OCI-LY7 (cell line): ENCODE measurements around the gene CDYL. TPM values are rescaled to one million over a fixed set of nuclear protein-coding genes. Genes with fewer than 3 reads are reported as not detected.

Experiments used
- BruUV-seq: library from RNA; stranded (reverse); fragments of 400-500 nt; replicated peaks from 2 replicates; lab custom pipeline; 2021; lab: Mats Ljungman, UMichigan
- CTCF ChIA-PET: fragments of 300-600 bp; sonication (Branson Sonifier 250); formaldehyde crosslinking; loops from one replicate; lab custom pipeline; 2022; ENCODE audit warnings: antibody characterized with exemption; ENCODE audit not compliant: unreplicated experiment; lab: Charles Lee
- POLR2A ChIA-PET: fragments of 300-600 bp; sonication (Branson Sonifier 250); formaldehyde crosslinking; loops from one replicate; lab custom pipeline; 2022; ENCODE audit warnings: antibody characterized with exemption; lab: Charles Lee
- DNase-seq: peaks from one replicate; pipeline ENCODE4 v3.0.0-alpha.2; 2015; ENCODE audit warnings: low spot score
- H2AFZ ChIP-seq: fragments of 200-600 bp; sonication (generic), shearing (Covaris generic); 2 replicates; pipeline ENCODE4 v1.6.1; 2014; ENCODE audit warnings: mild to moderate bottlenecking, antibody characterized with exemption, low read length, moderate library complexity
- H3K27ac ChIP-seq: fragments of 200-600 bp; sonication (generic); 2 replicates; pipeline ENCODE4 v1.5.1; 2014; ENCODE audit warnings: mixed run types, low read depth, mild to moderate bottlenecking, moderate library complexity, low read length, inconsistent platforms; ENCODE audit not compliant: poor library complexity, severe bottlenecking
- H3K36me3 ChIP-seq: fragments of 200-600 bp; sonication (generic); 2 replicates; pipeline ENCODE4 v1.6.1; 2014; ENCODE audit warnings: mild to moderate bottlenecking, antibody characterized with exemption, low read length, moderate library complexity, mixed read lengths; ENCODE audit not compliant: insufficient read depth
- H3K4me1 ChIP-seq: fragments of 200-600 bp; sonication (generic); 2 replicates; pipeline ENCODE4 v1.5.1; 2014; ENCODE audit warnings: mild to moderate bottlenecking, low read length; ENCODE audit not compliant: insufficient read depth, poor library complexity, severe bottlenecking
- H3K4me2 ChIP-seq: fragments of 200-600 bp; sonication (generic); 2 replicates; pipeline ENCODE4 v1.6.1; 2014; ENCODE audit warnings: mild to moderate bottlenecking, low read length
- H3K4me3 ChIP-seq: fragments of 200-600 bp; sonication (generic); 2 replicates; pipeline ENCODE4 v1.5.1; 2014; ENCODE audit warnings: mild to moderate bottlenecking, low read depth, low read length; ENCODE audit not compliant: poor library complexity, severe bottlenecking
- H3K79me2 ChIP-seq: fragments of 200-600 bp; sonication (generic); 2 replicates; pipeline ENCODE4 v1.6.1; 2016; ENCODE audit warnings: low read depth, mild to moderate bottlenecking, low read length, moderate library complexity, mixed read lengths; ENCODE audit not compliant: insufficient read depth
- H3K9me2 ChIP-seq: fragments of 200-600 bp; sonication (generic); 2 replicates; pipeline ENCODE4 v1.6.1; 2016; ENCODE audit warnings: mild to moderate bottlenecking, low read length, mixed read lengths; ENCODE audit not compliant: insufficient read depth
- H3K9me3 ChIP-seq: fragments of 200-600 bp; sonication (generic); 2 replicates; pipeline ENCODE4 v1.6.1; 2014; ENCODE audit warnings: mild to moderate bottlenecking, mixed run types, low read length, mixed read lengths
- H4K20me1 ChIP-seq: fragments of 200-600 bp; sonication (generic); 2 replicates; pipeline ENCODE4 v1.6.1; 2014; ENCODE audit warnings: mild to moderate bottlenecking, antibody characterized with exemption, low read length, moderate library complexity, mixed read lengths; ENCODE audit not compliant: insufficient read depth
- CTCF ChIP-seq: fragments of 200-600 bp; sonication (generic); conservative IDR thresholded peaks from 2 replicates; pipeline ENCODE4 v1.5.1; 2014; ENCODE audit warnings: mild to moderate bottlenecking, antibody characterized with exemption, low read length, moderate library complexity, mixed read lengths
- EZH2phosphoT487 ChIP-seq: fragments of 200-600 bp; sonication (generic); IDR thresholded peaks from 2 replicates; pipeline ENCODE4 v1.6.1; 2018; ENCODE audit warnings: low read depth, borderline replicate concordance, mild to moderate bottlenecking, mixed run types, antibody characterized with exemption, low read length, moderate library complexity, mixed read lengths
- intact Hi-C: fragments of 100-400 bp; cut with micrococcal nuclease; formaldehyde crosslinking; loops from one replicate; pipeline ENCODE4 v1.10.0; 2022; ENCODE audit not compliant: unreplicated experiment
- total RNA-seq, 2 experiments: library from RNA; depleted of rRNA in 1 of 2; stranded (reverse); fragments of >200 nt in 1 of 2; shearing (Covaris generic) in 1 of 2; gene quantifications; 2 replicates each; pipeline ENCODE4 v1.2.3, GENCODE V29; 2014 to 2022

Gene CDYL
- total RNA-seq, 2 experiments from 2014 or later: 33.6 to 76.4 TPM

DNA sequence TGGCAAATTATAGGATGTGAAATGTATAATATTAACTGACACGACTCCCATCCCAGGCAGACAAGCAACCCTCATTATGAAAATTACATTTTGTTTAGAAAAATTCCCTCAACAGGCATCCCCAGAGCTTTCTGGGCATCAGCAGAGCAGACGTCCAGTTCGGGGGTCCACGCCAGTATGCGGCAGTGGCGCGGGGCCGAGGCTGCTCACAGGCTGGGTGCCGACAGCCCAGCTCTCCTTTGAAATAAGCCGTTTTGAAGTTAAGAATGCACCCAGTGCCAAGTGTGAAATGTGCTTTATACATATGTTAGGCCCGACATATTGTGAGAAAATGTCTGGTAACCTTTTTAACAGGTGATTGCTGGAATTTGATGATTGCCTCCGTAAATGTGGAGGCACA lies 177.2 kb downstream of the CDYL start:
- BruUV-seq: no TSS peak
- TF ChIP-seq EZH2phosphoT487 (no peak), CTCF (no peak)
- H3K36me3 ChIP-seq: peaks cover 12% of the 10 kb centered on the region; the same call in 1 of the 2 replicates
- no peaks in the 10 kb centered on the region for H3K79me2 ChIP-seq
- no peaks in the 10 kb centered on the region for H3K9me3 ChIP-seq
- no peak overlapping the region for H3K4me3 ChIP-seq
- intact Hi-C loops: no loop called here
- no peak for DNase-seq
- no peaks in the 10 kb centered on the region for H3K4me1 ChIP-seq
- no peak overlapping the region for H3K27ac ChIP-seq
- POLR2A ChIA-PET: no interaction called here
- no peak overlapping the region for H2AFZ ChIP-seq
- H3K9me2 ChIP-seq: no peaks in the 10 kb centered on the region
- no peak overlapping the region for H3K4me2 ChIP-seq
- CTCF ChIA-PET: no interaction called here
- H4K20me1 ChIP-seq: no peaks in the 10 kb centered on the region

DNA sequence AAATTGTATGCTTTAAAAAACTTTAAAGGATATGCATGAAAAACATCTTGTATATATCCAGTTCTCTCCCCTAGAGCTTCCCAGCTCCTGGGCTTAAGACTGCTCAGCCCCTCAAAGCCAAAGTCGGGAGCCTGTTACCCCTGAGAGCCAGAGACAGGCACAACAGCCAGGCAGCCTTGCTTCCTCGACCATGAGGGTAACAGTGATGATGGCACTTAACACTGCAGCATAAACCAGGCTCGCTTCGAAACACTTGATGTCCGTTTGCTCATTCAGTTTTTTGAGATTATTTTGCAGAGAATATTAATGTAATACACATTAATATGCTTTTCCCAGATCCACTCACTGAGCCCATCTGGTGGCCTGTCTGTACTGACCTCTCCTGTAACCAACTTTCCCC lies 180.4 kb downstream of the CDYL start:
- no peak overlapping the region for H2AFZ ChIP-seq
- no peaks in the 10 kb centered on the region for H3K79me2 ChIP-seq
- no peaks in the 10 kb centered on the region for H3K4me1 ChIP-seq
- no peak overlapping the region for H3K4me2 ChIP-seq
- BruUV-seq: no TSS peak
- DNase-seq: no peak
- intact Hi-C loops: no loop called here
- ChIA-PET POLR2A (no interaction called here), CTCF (no interaction called here)
- no peaks in the 10 kb centered on the region for H3K9me3 ChIP-seq
- no peak overlapping the region for H3K4me3 ChIP-seq
- no peak for TF ChIP-seq CTCF
- no peak for TF ChIP-seq EZH2phosphoT487
- peaks cover 12% of the 10 kb centered on the region; the same call in 1 of the 2 replicates for H3K36me3 ChIP-seq
- no peaks in the 10 kb centered on the region for H3K9me2 ChIP-seq
- no peaks in the 10 kb centered on the region for H4K20me1 ChIP-seq
- H3K27ac ChIP-seq: no peak overlapping the region

GRCh38 chr6:4957521-4958231 lies 181.5 kb downstream of the CDYL start:
- intact Hi-C loops: no loop called here
- Histone ChIP-seq H3K36me3 (peaks cover 12% of the 10 kb centered on the region; the same call in 1 of the 2 replicates), H3K4me3 (no peak overlapping the region), H3K79me2 (no peaks in the 10 kb centered on the region), H3K4me1 (no peaks in the 10 kb centered on the region), H3K27ac (no peak overlapping the region), H3K4me2 (no peak overlapping the region), H2AFZ (no peak overlapping the region), H3K9me2 (no peaks in the 10 kb centered on the region), H3K9me3 (no peaks in the 10 kb centered on the region), H4K20me1 (no peaks in the 10 kb centered on the region)
- no TSS peak for BruUV-seq
- DNase-seq: no peak
- CTCF ChIA-PET: no interaction called here
- POLR2A ChIA-PET: no interaction called here
- TF ChIP-seq CTCF (0 out of 2 replicates have a peak, but pooled peaks have one; percentile 31), EZH2phosphoT487 (no peak)
